Left ventricle myocardium inferior (tissue), 1 donor: ENCODE results near the gene CFAP46. TPM values are rescaled to one million over a fixed set of nuclear protein-coding genes. Genes with fewer than 3 reads are reported as not detected.

ENCODE experiments used
- DNase-seq: peaks from one replicate; pipeline ENCODE4 v3.0.0-alpha.2; 2020
- H3K27ac ChIP-seq: fragments of 200-600 bp; replicated peaks from 2 replicates; pipeline ENCODE4 v1.8.0; 2021
- H3K27me3 ChIP-seq: fragments of 200-600 bp; 2 replicates; pipeline ENCODE4 v1.8.0; 2021; ENCODE audit warnings: low read depth
- H3K36me3 ChIP-seq: fragments of 200-600 bp; 2 replicates; pipeline ENCODE4 v1.8.0; 2021
- H3K4me1 ChIP-seq: fragments of 200-600 bp; 2 replicates; pipeline ENCODE4 v1.8.0; 2021
- H3K4me3 ChIP-seq: fragments of 200-600 bp; 2 replicates; pipeline ENCODE4 v1.8.0; 2021; ENCODE audit warnings: mild to moderate bottlenecking, moderate library complexity
- H3K9me3 ChIP-seq: fragments of 200-600 bp; replicated peaks from 2 replicates; pipeline ENCODE4 v1.8.0; 2021
- intact Hi-C: fragments of 100-400 bp; cut with micrococcal nuclease; formaldehyde crosslinking; loops from one replicate; pipeline ENCODE4 v1.11.0; 2022
- total RNA-seq: library from RNA; stranded (reverse); fragmentation: NEBNext Ultra II Directional; extraction: Animal tissue kit (Norgen Biotek cat#: 25700); gene quantifications from one replicate; pipeline ENCODE4 v1.2.1, GENCODE V29; 2021
- TF ChIP-seq, protein P1 (sequence below): fragments of 200-600 bp; IDR thresholded peaks from 2 replicates; pipeline ENCODE4 v1.8.0; 2021; ENCODE audit warnings: antibody characterized with exemption, mild to moderate bottlenecking, borderline replicate concordance
- donor health status: DM: no; HTN: yes; CAD: no; lungs with severe emphysema.

The CFAP46 gene
- total RNA-seq, 1 donor from 2014 or later: 0.99 TPM

DNA sequence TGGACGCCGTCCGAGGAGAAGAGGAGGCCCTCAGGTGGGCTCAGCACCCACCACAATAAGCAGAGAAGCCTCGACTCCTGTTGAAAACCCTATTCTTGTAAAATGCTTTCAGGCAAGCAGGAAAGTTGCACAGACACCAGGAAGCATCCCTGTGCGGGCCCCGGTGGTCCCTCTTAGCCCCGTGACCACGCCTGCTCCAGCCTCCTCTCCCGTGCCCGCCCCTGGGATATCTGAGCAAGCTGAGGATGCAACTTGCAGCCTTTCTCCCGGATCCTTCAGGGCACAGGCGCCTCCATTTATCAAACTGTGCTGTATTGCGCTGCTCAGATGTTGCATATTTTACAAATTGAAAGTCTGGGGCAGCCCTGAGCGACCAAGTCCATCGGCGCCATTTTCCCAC, 72.7 kb downstream of the CFAP46 start:
- no peak for DNase-seq
- no peak overlapping the region for H3K27ac ChIP-seq
- no peaks in the 10 kb centered on the region for H3K36me3 ChIP-seq
- no peaks in the 10 kb centered on the region for H3K4me1 ChIP-seq
- no peak overlapping the region for H3K4me3 ChIP-seq
- H3K27me3 ChIP-seq: peaks cover 67% of the 10 kb centered on the region
- TF ChIP-seq, protein P1, sequence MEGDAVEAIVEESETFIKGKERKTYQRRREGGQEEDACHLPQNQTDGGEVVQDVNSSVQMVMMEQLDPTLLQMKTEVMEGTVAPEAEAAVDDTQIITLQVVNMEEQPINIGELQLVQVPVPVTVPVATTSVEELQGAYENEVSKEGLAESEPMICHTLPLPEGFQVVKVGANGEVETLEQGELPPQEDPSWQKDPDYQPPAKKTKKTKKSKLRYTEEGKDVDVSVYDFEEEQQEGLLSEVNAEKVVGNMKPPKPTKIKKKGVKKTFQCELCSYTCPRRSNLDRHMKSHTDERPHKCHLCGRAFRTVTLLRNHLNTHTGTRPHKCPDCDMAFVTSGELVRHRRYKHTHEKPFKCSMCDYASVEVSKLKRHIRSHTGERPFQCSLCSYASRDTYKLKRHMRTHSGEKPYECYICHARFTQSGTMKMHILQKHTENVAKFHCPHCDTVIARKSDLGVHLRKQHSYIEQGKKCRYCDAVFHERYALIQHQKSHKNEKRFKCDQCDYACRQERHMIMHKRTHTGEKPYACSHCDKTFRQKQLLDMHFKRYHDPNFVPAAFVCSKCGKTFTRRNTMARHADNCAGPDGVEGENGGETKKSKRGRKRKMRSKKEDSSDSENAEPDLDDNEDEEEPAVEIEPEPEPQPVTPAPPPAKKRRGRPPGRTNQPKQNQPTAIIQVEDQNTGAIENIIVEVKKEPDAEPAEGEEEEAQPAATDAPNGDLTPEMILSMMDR: no peak
- peaks cover 15% of the 10 kb centered on the region for H3K9me3 ChIP-seq
- intact Hi-C loops: no loop called here

DNA sequence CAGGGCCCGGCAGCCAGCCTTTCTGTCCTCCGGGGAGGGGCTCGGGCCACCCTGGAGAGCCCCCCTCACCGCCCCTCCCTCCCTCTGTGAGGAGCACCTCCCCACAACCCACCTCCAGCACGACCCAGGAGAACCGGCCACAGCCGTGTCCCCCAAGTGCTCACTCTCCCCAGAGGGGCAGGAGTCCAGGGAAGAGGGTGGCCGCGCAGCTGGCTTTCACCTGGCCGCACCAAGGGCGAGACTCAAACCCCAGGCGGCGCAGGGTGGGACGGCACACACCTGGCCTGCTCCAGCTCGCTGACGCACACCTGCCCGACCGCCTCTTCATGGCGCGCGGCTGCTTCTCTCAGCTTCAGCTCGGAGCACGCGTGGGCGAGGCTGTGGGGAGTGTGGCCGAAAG, 73.4 kb downstream of the CFAP46 start:
- DNase-seq: peak; percentile 8
- H3K9me3 ChIP-seq: peaks cover 15% of the 10 kb centered on the region
- no peaks in the 10 kb centered on the region for H3K4me1 ChIP-seq
- no peaks in the 10 kb centered on the region for H3K36me3 ChIP-seq
- no peak overlapping the region for H3K4me3 ChIP-seq
- intact Hi-C loops: no loop called here
- TF ChIP-seq, protein P1: no peak
- peaks cover 67% of the 10 kb centered on the region for H3K27me3 ChIP-seq
- H3K27ac ChIP-seq: no peak overlapping the region

DNA sequence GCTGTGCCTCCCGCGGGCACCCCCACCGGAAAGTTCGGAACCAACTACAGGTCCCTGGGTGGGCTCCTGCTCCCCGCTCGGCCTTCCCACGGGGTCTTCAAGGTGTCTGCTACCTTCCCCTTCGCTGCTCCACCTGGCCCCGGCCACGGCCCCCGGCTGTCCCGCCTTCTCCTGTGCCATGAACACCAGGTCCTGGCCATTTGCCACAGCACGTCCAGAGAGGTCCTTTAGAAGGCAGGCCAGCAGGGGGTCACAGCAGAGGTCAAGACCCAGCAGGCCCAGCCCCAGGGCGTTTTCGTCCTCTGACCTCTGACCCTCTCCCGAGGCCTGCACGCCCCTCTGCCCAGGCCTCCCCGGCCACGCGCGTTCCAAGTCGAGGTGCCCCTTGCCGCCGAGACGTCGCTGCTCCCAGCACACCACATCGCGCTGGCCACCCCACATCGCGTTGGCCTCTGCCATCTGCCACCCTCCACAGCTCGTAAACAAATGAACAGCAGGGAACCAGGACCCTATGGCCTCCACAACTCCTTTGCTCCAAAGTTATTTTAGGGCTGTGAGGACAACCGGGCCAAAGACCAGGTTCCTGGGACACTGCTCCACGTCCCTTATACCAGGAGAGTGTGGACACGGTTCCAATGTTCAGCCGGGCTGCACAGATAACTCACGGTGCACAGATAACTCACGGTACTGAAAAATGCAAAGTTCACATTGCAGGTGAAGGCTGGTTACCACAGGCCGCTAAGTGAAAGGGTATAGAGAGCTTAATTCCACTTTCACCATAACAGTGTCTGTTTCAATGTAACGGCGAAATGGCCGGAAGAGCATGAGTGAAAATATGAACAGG, 74.3 kb downstream of the CFAP46 start:
- peaks cover 15% of the 10 kb centered on the region for H3K9me3 ChIP-seq
- H3K27me3 ChIP-seq: peaks cover 63% of the 10 kb centered on the region
- peak; percentile 10 for DNase-seq
- H3K4me3 ChIP-seq: no peak overlapping the region
- TF ChIP-seq, protein P1: no peak
- no peaks in the 10 kb centered on the region for H3K36me3 ChIP-seq
- intact Hi-C loops: no loop called here
- no peaks in the 10 kb centered on the region for H3K4me1 ChIP-seq
- H3K27ac ChIP-seq: no peak overlapping the region

DNA sequence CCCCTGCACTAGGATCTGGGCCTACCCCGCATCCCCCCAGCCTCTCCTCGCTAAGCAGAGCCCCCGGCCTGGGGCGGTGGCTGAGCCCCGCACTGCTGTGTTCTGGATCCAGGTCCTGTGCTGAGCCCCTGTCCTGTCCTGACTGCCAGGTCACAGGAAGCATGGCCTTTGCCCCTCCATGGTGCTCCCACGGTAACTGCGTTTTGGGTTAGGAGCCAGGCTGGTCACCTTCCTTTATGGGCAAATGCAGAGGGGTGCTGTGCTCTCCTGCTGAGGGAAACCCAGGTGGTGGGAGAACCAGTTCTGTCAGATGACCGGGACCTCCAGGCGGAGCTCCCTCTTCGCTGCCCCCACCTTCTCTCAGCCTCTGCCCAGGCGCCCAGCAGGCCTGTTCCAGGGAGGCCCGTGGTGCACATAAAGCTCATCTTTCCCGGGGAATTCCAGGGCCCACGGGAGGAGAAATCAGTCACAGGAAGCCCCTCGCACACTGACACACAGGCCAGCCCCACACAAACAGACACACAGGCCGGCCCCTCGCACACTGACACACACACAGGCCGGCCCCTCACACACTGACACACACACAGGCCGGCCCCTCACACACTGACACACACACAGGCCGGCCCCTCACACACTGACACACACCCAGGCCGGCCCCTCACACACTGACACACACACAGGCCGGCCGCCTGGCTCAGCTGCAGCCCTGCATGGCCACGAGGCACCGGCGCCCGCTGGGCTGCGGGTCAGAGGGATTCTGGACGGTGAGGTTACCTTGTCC, 75.6 kb downstream of the CFAP46 start:
- TF ChIP-seq, protein P1: no peak
- intact Hi-C loops: no loop called here

DNA sequence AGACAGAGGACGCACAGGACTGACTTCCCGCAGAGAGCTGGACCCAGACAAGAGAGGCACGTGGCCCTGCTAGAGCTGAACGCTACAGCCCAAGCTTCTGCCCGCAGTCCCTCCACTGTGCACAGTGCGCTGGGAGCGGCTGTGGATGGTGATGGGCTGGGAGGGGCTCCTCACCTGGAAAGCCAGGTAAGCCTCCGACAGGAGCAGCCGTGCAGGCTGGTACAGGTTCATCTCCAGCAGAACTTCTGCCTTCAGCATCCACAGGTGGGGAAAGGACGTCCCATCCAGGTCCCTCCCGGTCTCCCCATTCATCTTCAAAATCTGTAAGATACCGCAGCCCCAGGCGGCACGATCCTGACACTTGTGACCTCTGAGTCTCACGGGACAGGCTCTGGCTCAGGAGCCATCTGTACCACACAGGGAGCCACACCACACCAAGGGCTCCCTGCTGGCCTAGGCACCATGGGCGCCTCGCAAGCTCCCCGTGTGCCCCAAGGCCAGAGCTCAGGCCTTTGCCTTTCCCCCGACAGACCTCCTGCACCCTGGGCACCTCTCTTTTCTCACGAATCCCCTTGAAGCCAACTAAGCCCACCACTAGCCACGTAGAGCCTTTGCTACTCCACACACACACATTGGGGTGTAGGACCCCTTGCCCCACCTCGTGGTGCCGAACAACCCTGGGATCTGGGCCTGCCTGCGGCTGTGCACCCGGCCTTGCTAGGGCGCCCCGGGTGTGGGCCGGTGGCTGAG, 76.3 kb downstream of the CFAP46 start:
- Histone ChIP-seq H3K4me1 (no peaks in the 10 kb centered on the region), H3K4me3 (no peak overlapping the region), H3K9me3 (peaks cover 10% of the 10 kb centered on the region), H3K36me3 (no peaks in the 10 kb centered on the region), H3K27ac (no peak overlapping the region), H3K27me3 (peaks cover 63% of the 10 kb centered on the region)
- TF ChIP-seq, protein P1: no peak
- intact Hi-C loops: no loop called here
- DNase-seq: peak; percentile 7

More for the DNA sequence above, 75.6 kb downstream of the CFAP46 start:
- H3K27me3 ChIP-seq: peaks cover 63% of the 10 kb centered on the region
- no peaks in the 10 kb centered on the region for H3K4me1 ChIP-seq
- peak; percentile 7 for DNase-seq
- H3K9me3 ChIP-seq: peaks cover 15% of the 10 kb centered on the region
- H3K4me3 ChIP-seq: no peak overlapping the region
- H3K27ac ChIP-seq: no peak overlapping the region
- no peaks in the 10 kb centered on the region for H3K36me3 ChIP-seq
